OCI-LY3 (cell line): ENCODE results near the gene SLC26A9.

Source experiments
- H2AFZ ChIP-seq: fragments of 200-600, 300-600 bp; shearing (Covaris generic); 2 replicates; pipeline ENCODE4 v1.6.0; 2014; ENCODE audit warnings: antibody characterized with exemption, low read depth, low read length
- H3K27ac ChIP-seq: fragments of 200-600, 300-600 bp; sonication (generic); 2 replicates; pipeline ENCODE4 v1.5.1; 2014; ENCODE audit warnings: mild to moderate bottlenecking, low read length, moderate library complexity, mixed read lengths
- H3K27me3 ChIP-seq: fragments of 200-600, 300-600 bp; sonication (generic); 2 replicates; pipeline ENCODE4 v1.6.1; 2014; ENCODE audit warnings: low read depth, low read length, mixed read lengths
- H3K36me3 ChIP-seq: fragments of 200-600, 300-600 bp; sonication (generic); replicated peaks from 2 replicates; pipeline ENCODE3; 2014; ENCODE audit warnings: low read depth, low read length, mixed read lengths
- H3K4me1 ChIP-seq: fragments of 300-600, 200-600 bp; sonication (generic); 2 replicates; pipeline ENCODE4 v1.6.1; 2014; ENCODE audit warnings: low read length, mixed read lengths
- H3K4me2 ChIP-seq: fragments of 200-600, 300-600 bp; sonication (generic); 2 replicates; pipeline ENCODE4 v1.6.1; 2014; ENCODE audit warnings: low read length, mixed read lengths
- H3K4me3 ChIP-seq: fragments of 300-600, 200-600 bp; sonication (generic); 2 replicates; pipeline ENCODE4 v1.5.1; 2014; ENCODE audit warnings: antibody characterized with exemption, mild to moderate bottlenecking, low read length, moderate library complexity
- H3K79me2 ChIP-seq: fragments of 300-600, 200-600 bp; shearing (Covaris generic); 2 replicates; pipeline ENCODE4 v1.6.1; 2014; ENCODE audit warnings: mild to moderate bottlenecking, low read length, mixed read lengths
- H3K9ac ChIP-seq: fragments of 300-600, 200-600 bp; shearing (Covaris generic); 2 replicates; pipeline ENCODE4 v1.6.0; 2014; ENCODE audit warnings: mild to moderate bottlenecking, low read length, moderate library complexity
- H3K9me3 ChIP-seq: fragments of 200-600, 300-600 bp; shearing (Covaris generic); 2 replicates; pipeline ENCODE4 v1.6.1; 2014; ENCODE audit warnings: low read length, mixed read lengths; ENCODE audit not compliant: insufficient read depth
- H4K20me1 ChIP-seq: fragments of 200-600, 300-600 bp; sonication (generic); 2 replicates; pipeline ENCODE4 v1.6.1; 2016; ENCODE audit warnings: low read length, mixed read lengths; ENCODE audit not compliant: insufficient read depth
- EZH2phosphoT487 ChIP-seq: fragments of 200-600 bp; shearing (Covaris generic); IDR thresholded peaks from 2 replicates; pipeline ENCODE4 v1.6.1; 2018; ENCODE audit warnings: antibody characterized with exemption, mixed run types, low read depth
- TF ChIP-seq, protein P1 (sequence below): fragments of 200-600, 300-600 bp; sonication (generic); IDR thresholded peaks from 2 replicates; pipeline ENCODE4 v1.5.1; 2014; ENCODE audit warnings: antibody characterized with exemption, low read length, low read depth

Gene SLC26A9

GRCh38 chr1:205976036-205976435 lies 32.8 kb upstream of the SLC26A9 start:
- no peak overlapping the region for H3K9ac ChIP-seq
- no peak overlapping the region for H3K4me2 ChIP-seq
- H2AFZ ChIP-seq: no peak overlapping the region
- H3K36me3 ChIP-seq: no peaks in the 10 kb centered on the region
- no peak overlapping the region for H3K27ac ChIP-seq
- no peaks in the 10 kb centered on the region for H3K27me3 ChIP-seq
- H4K20me1 ChIP-seq: no peaks in the 10 kb centered on the region
- H3K4me3 ChIP-seq: no peak overlapping the region
- H3K9me3 ChIP-seq: no peaks in the 10 kb centered on the region
- peaks cover 34% of the 10 kb centered on the region for H3K4me1 ChIP-seq
- TF ChIP-seq EZH2phosphoT487: no peak
- no peaks in the 10 kb centered on the region for H3K79me2 ChIP-seq

- H3K4me2 ChIP-seq: no peak overlapping the region
Measured at GRCh38 chr1:205975387-205975998, 32.2 kb upstream of the SLC26A9 start.

DNA sequence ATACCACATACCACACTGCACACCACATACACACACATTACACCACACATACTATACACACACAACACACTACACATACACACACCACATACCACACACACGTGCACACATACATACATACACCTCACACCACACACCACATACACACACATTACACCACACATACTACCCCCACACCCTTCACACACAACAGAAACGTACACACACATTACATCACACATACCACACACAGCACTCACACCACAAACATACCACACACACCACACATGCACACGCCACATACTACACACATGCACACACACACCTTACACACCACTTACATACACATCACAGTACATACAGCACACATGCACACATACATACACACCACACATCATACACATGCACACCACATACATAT lies 31.5 kb upstream of the SLC26A9 start:
- Histone ChIP-seq H3K27me3 (no peaks in the 10 kb centered on the region), H3K79me2 (no peaks in the 10 kb centered on the region), H3K4me1 (peaks cover 34% of the 10 kb centered on the region), H3K27ac (no peak overlapping the region), H3K4me3 (no peak overlapping the region), H4K20me1 (no peaks in the 10 kb centered on the region), H2AFZ (no peak overlapping the region), H3K9ac (no peak overlapping the region), H3K36me3 (no peaks in the 10 kb centered on the region), H3K9me3 (no peaks in the 10 kb centered on the region), H3K4me2 (no peak overlapping the region)
- TF ChIP-seq, protein P1, sequence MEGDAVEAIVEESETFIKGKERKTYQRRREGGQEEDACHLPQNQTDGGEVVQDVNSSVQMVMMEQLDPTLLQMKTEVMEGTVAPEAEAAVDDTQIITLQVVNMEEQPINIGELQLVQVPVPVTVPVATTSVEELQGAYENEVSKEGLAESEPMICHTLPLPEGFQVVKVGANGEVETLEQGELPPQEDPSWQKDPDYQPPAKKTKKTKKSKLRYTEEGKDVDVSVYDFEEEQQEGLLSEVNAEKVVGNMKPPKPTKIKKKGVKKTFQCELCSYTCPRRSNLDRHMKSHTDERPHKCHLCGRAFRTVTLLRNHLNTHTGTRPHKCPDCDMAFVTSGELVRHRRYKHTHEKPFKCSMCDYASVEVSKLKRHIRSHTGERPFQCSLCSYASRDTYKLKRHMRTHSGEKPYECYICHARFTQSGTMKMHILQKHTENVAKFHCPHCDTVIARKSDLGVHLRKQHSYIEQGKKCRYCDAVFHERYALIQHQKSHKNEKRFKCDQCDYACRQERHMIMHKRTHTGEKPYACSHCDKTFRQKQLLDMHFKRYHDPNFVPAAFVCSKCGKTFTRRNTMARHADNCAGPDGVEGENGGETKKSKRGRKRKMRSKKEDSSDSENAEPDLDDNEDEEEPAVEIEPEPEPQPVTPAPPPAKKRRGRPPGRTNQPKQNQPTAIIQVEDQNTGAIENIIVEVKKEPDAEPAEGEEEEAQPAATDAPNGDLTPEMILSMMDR: no peak
- no peak for TF ChIP-seq EZH2phosphoT487

More at GRCh38 chr1:205975387-205975998, 32.2 kb upstream of the SLC26A9 start:
- Histone ChIP-seq H3K79me2 (no peaks in the 10 kb centered on the region), H3K27me3 (no peaks in the 10 kb centered on the region), H2AFZ (no peak overlapping the region), H3K4me1 (peaks cover 34% of the 10 kb centered on the region), H3K4me3 (no peak overlapping the region), H3K9ac (no peak overlapping the region), H3K9me3 (no peaks in the 10 kb centered on the region), H3K36me3 (no peaks in the 10 kb centered on the region), H3K27ac (no peak overlapping the region), H4K20me1 (no peaks in the 10 kb centered on the region)
- TF ChIP-seq, protein P1: no peak
- no peak for TF ChIP-seq EZH2phosphoT487

DNA sequence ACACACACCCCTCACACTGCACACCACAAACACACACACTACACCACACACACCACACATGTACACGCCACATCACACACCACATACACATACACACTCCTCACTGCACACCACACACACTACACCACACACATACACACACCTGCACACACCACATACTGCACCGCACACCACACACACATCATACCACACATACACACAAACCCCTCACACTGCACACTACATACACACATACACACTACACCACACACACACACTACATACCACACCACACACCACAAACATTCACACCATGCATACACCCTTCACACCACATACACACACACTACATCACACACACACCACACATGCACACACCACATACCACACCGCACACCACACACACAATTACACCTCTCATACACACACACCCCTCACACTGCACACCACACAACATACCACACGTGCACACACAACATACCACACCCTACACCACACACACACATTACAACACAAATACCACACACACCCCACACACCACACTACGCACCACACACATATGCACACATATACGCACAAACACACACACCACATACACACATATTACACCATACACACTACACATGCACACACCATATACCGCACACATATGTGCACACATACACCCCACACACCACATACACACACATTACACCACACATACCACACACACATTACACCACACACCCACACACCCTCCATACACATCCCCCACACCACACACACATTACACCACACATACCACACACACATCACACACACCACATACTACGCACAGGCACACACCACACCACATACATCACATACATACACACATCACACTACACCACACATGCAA lies 30.3 kb upstream of the SLC26A9 start:
- Histone ChIP-seq H3K4me2 (peak overlapping the region; percentile 51), H3K9me3 (no peaks in the 10 kb centered on the region), H3K36me3 (no peaks in the 10 kb centered on the region), H3K79me2 (no peaks in the 10 kb centered on the region), H3K27me3 (no peaks in the 10 kb centered on the region), H2AFZ (no peak overlapping the region), H3K27ac (no peak overlapping the region), H3K9ac (no peak overlapping the region), H4K20me1 (no peaks in the 10 kb centered on the region), H3K4me1 (peaks cover 34% of the 10 kb centered on the region), H3K4me3 (peak overlapping the region; percentile 21; the same call in 1 of the 2 replicates)
- TF ChIP-seq, protein P1: no peak
- TF ChIP-seq EZH2phosphoT487: no peak
